IMR-90 (cell line): ENCODE results near the gene ZCCHC24. TPM values are rescaled to one million over a fixed set of nuclear protein-coding genes. Genes with fewer than 3 reads are reported as not detected.
A peak's percentile ranks its signal among the peaks of the same experiment; 100 is the strongest.

Source experiments
- ATAC-seq: fragments of 200-7000 bp; cut with Tn5 transposase; 2 replicates; pipeline ENCODE4 v1.9.1; 2020; ENCODE audit warnings: low read depth, mild to moderate bottlenecking, moderate library complexity
- BruUV-seq: library from RNA; stranded (reverse); fragments of 400-500 nt; replicated peaks from 2 replicates; lab custom pipeline; 2021; lab: Mats Ljungman, UMichigan
- CTCF ChIA-PET: fragments of 300-600 bp; formaldehyde crosslinking; extraction: SDS; loops from one replicate; lab custom pipeline; 2021; ENCODE audit warnings: antibody characterized with exemption; lab: Yijun Ruan, JAX
- POLR2A ChIA-PET: fragments of 300-600 bp; sonication (Branson Sonifier 250); formaldehyde crosslinking; loops from one replicate; lab custom pipeline; 2022; ENCODE audit warnings: antibody characterized with exemption; ENCODE audit not compliant: unreplicated experiment; lab: Charles Lee
- DNase-seq: peaks from one replicate; pipeline ENCODE4 v3.0.0; 2013
- H2AFZ ChIP-seq: replicated peaks from 2 replicates; pipeline ENCODE3; 2013; ENCODE audit warnings: low read length, mild to moderate bottlenecking; ENCODE audit not compliant: poor library complexity
- H2AK5ac ChIP-seq: 2 replicates; pipeline ENCODE4 v1.6.1; 2013; ENCODE audit warnings: low read depth, low read length, inconsistent platforms
- H2AK9ac ChIP-seq: replicated peaks from 2 replicates; pipeline ENCODE3; 2013; ENCODE audit warnings: mild to moderate bottlenecking, low read depth, low read length, moderate library complexity; ENCODE audit not compliant: poor library complexity
- H2BK120ac ChIP-seq: 2 replicates; pipeline ENCODE4 v1.6.1; 2013; ENCODE audit warnings: low read depth, low read length, inconsistent platforms
- H2BK15ac ChIP-seq: 3 replicates; pipeline ENCODE4 v1.6.1; 2013; ENCODE audit warnings: low read depth, low read length, inconsistent platforms
- H2BK20ac ChIP-seq: 2 replicates; pipeline ENCODE4 v1.6.1; 2013; ENCODE audit warnings: low read depth, mild to moderate bottlenecking, inconsistent platforms, low read length, moderate library complexity
- H2BK5ac ChIP-seq: 2 replicates; pipeline ENCODE4 v1.6.1; 2013; ENCODE audit warnings: mild to moderate bottlenecking, low read depth, low read length, inconsistent platforms; ENCODE audit not compliant: poor library complexity, severe bottlenecking
- H3K14ac ChIP-seq: replicated peaks from 2 replicates; pipeline ENCODE4 v1.6.1; 2013; ENCODE audit warnings: low read depth, low read length, inconsistent platforms
- H3K18ac ChIP-seq: 2 replicates; pipeline ENCODE4 v1.6.1; 2013; ENCODE audit warnings: low read depth, low read length, control low read depth
- H3K23ac ChIP-seq: 2 replicates; pipeline ENCODE4 v1.6.1; 2013; ENCODE audit warnings: low read depth, low read length, inconsistent platforms
- H3K27ac ChIP-seq: 2 replicates; pipeline ENCODE4 v1.5.1; 2013; ENCODE audit warnings: mild to moderate bottlenecking, control low read depth, low read length; ENCODE audit not compliant: insufficient read depth
- H3K27me3 ChIP-seq: 2 replicates; pipeline ENCODE4 v1.6.1; 2013; ENCODE audit warnings: low read length; ENCODE audit not compliant: control insufficient read depth, insufficient read depth
- H3K36me3 ChIP-seq: 2 replicates; pipeline ENCODE4 v1.6.1; 2013; ENCODE audit warnings: low read length, mixed read lengths; ENCODE audit not compliant: control insufficient read depth, insufficient read depth
- H3K4ac ChIP-seq: 2 replicates; pipeline ENCODE4 v1.6.1; 2013; ENCODE audit warnings: low read depth, low read length, inconsistent platforms
- H3K4me1 ChIP-seq: 2 replicates; pipeline ENCODE4 v1.6.1; 2013; ENCODE audit warnings: low read length, mixed read lengths; ENCODE audit not compliant: control insufficient read depth, insufficient read depth
- H3K4me2 ChIP-seq: 2 replicates; pipeline ENCODE4 v1.6.1; 2013; ENCODE audit warnings: low read depth, mild to moderate bottlenecking, control low read depth, low read length, moderate library complexity
- H3K4me3 ChIP-seq: 2 replicates; pipeline ENCODE4 v1.5.1; 2013; ENCODE audit warnings: low read depth, mild to moderate bottlenecking, control low read depth, low read length, moderate library complexity; ENCODE audit not compliant: insufficient read depth
- H3K56ac ChIP-seq: 2 replicates; pipeline ENCODE4 v1.6.1; 2013; ENCODE audit warnings: low read length, inconsistent platforms; ENCODE audit not compliant: insufficient read depth; ENCODE audit errors: extremely low read depth
- H3K79me1 ChIP-seq, 2 experiments: 2 replicates each; pipeline ENCODE4 v1.6.1; 2013; ENCODE audit warnings: low read length in 2 of 2, inconsistent platforms in 1 of 2, low read depth in 1 of 2
- H3K9ac ChIP-seq: 2 replicates; pipeline ENCODE4 v1.6.1; 2013; ENCODE audit warnings: low read depth, low read length, control low read depth
- H3K9me1 ChIP-seq: 2 replicates; pipeline ENCODE4 v1.6.1; 2013; ENCODE audit warnings: low read length, inconsistent platforms; ENCODE audit not compliant: insufficient read depth
- H3K9me3 ChIP-seq: 2 replicates; pipeline ENCODE4 v1.6.1; 2013; ENCODE audit warnings: low read length; ENCODE audit not compliant: control insufficient read depth, insufficient read depth
- H4K20me1 ChIP-seq: 2 replicates; pipeline ENCODE4 v1.6.1; 2013; ENCODE audit warnings: low read length, inconsistent platforms; ENCODE audit not compliant: insufficient read depth
- H4K5ac ChIP-seq: 2 replicates; pipeline ENCODE4 v1.6.1; 2013; ENCODE audit warnings: mild to moderate bottlenecking, low read depth, low read length, control low read depth
- H4K8ac ChIP-seq, 2 experiments: 2 replicates each; pipeline ENCODE4 v1.6.1; 2013; ENCODE audit warnings: low read depth in 2 of 2, low read length in 2 of 2, control low read depth in 1 of 2, inconsistent platforms in 1 of 2
- H4K91ac ChIP-seq: 2 replicates; pipeline ENCODE4 v1.6.1; 2013; ENCODE audit warnings: low read depth, low read length, inconsistent platforms; ENCODE audit not compliant: insufficient read depth
- CEBPB ChIP-seq: IDR thresholded peaks from 2 replicates; pipeline ENCODE4 v1.6.1; 2012; ENCODE audit warnings: low read depth, low read length, improper control_type of control experiment
- CHD1 ChIP-seq: IDR thresholded peaks from 2 replicates; pipeline ENCODE4 v1.6.1; 2012; ENCODE audit warnings: low read depth, low read length, improper control_type of control experiment
- CTCF ChIP-seq: conservative IDR thresholded peaks from 2 replicates; pipeline ENCODE4 v1.5.1; 2012; ENCODE audit warnings: mild to moderate bottlenecking, low read depth, low read length, improper control_type of control experiment
- FOS ChIP-seq: fragments of 150-350 bp; IDR thresholded peaks from 2 replicates; pipeline ENCODE4 v1.6.1; 2016; ENCODE audit warnings: low read depth, low read length
- MAZ ChIP-seq: IDR thresholded peaks from 2 replicates; pipeline ENCODE4 v1.6.1; 2012; ENCODE audit warnings: low read depth, mild to moderate bottlenecking, low read length, improper control_type of control experiment, moderate library complexity, borderline replicate concordance
- MXI1 ChIP-seq: IDR thresholded peaks from 2 replicates; pipeline ENCODE4 v1.6.1; 2012; ENCODE audit warnings: low read depth, mild to moderate bottlenecking, low read length, moderate library complexity, borderline replicate concordance
- NFE2L2 ChIP-seq: fragments of 150-350 bp; IDR thresholded peaks from 2 replicates; pipeline ENCODE4 v1.6.1; 2016; ENCODE audit warnings: low read depth, mild to moderate bottlenecking, low read length
- RAD21 ChIP-seq: IDR thresholded peaks from 2 replicates; pipeline ENCODE4 v1.6.1; 2012; ENCODE audit warnings: low read length, improper control_type of control experiment
- RCOR1 ChIP-seq: IDR thresholded peaks from 2 replicates; pipeline ENCODE4 v1.6.1; 2012; ENCODE audit warnings: mild to moderate bottlenecking, low read length, improper control_type of control experiment; ENCODE audit not compliant: insufficient replicate concordance
- WGBS, 2 experiments: methylation state at CpG; one replicate each; pipeline versions ENCODE4 v1.1.5 to v1.1.7; 2013; ENCODE audit warnings: missing lambda C conversion rate in 2 of 2; ENCODE audit not compliant: insufficient read length in 1 of 2; ENCODE audit errors: extremely low coverage in 2 of 2; 5-methylcytosine and 5-hydroxymethylcytosine counted together
- dilution Hi-C: fragments of 300-500 bp; cut with HindIII; formaldehyde crosslinking; loops from one replicate; pipeline ENCODE4 v1.14.3; 2018; ENCODE audit warnings: low sequenced_read_pairs; ENCODE audit not compliant: unreplicated experiment
- in situ Hi-C: fragments of 300-500 bp; cut with MboI; formaldehyde crosslinking; loops from 3 replicates; pipeline ENCODE4 v1.14.3; 2019; ENCODE audit warnings: low sequenced_read_pairs, inconsistent platforms, mixed read lengths
- intact Hi-C: fragments of 100-400 bp; cut with micrococcal nuclease; formaldehyde crosslinking; loops from 2 replicates; pipeline ENCODE4 v1.10.0; 2022
- polyA plus RNA-seq, 3 experiments: library from polyadenylated mRNA; depleted of rRNA; stranded (reverse); fragments of >200 nt; gene quantifications; 2 replicates each; pipeline ENCODE4 v1.2.3, GENCODE V29; 2012; ENCODE audit warnings: low replicate concordance in 1 of 3
- total RNA-seq: library from RNA; depleted of rRNA; stranded (reverse); fragments of >200 nt; gene quantifications from 2 replicates; pipeline ENCODE4 v1.2.3, GENCODE V29; 2012
- TF ChIP-seq, protein P1 (sequence below): fragments of 150-350 bp; IDR thresholded peaks from 2 replicates; pipeline ENCODE4 v1.6.1; 2017; ENCODE audit warnings: mild to moderate bottlenecking, antibody characterized with exemption, low read length, low read depth

Gene ZCCHC24
- total and polyA plus RNA-seq, 2 of the 4 experiments (the other 2 are of a cell fraction) = 15.1 to 25.9 TPM

DNA sequence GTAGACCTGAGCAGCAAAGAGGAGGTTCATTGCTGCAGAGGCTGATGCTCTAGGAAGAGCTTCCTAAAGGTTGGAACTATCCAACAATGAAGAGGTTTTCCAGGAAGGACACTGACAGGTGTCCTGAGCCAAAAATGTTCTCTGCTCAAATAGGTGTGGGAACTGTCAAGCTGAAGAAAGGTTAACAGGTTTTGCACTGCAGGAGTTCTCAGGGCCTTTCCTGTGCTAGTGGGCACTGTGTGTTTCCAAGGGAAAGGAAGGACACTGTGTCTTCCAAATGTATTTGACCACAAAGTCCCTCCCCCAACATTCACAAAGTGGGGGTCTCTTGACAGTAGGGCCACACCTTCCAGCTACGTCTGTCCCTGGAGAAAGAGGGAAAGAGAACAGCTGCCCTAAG is 4.0 kb downstream of the ZCCHC24 start:
- TF ChIP-seq RAD21 = no peak
- TF ChIP-seq CHD1 = no peak
- no peak for TF ChIP-seq NFE2L2
- no peak for TF ChIP-seq CTCF
- TF ChIP-seq FOS = no peak
- TF ChIP-seq CEBPB = no peak
- TF ChIP-seq, protein P1, sequence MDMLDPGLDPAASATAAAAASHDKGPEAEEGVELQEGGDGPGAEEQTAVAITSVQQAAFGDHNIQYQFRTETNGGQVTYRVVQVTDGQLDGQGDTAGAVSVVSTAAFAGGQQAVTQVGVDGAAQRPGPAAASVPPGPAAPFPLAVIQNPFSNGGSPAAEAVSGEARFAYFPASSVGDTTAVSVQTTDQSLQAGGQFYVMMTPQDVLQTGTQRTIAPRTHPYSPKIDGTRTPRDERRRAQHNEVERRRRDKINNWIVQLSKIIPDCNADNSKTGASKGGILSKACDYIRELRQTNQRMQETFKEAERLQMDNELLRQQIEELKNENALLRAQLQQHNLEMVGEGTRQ = no peak
- no peak for TF ChIP-seq MAZ
- TF ChIP-seq RCOR1 = no peak
- no peak for TF ChIP-seq MXI1
- H2AK5ac ChIP-seq = peak overlapping the region; percentile 71; the same call in 1 of the 2 replicates
- dilution Hi-C loops (no loop called here), in situ Hi-C loops (no loop called here), intact Hi-C loops (no loop called here)
- no peak overlapping the region; the same call in 1 of the 2 replicates for H3K4me2 ChIP-seq
- H3K23ac ChIP-seq = peak overlapping the region; percentile 4; the same call in 1 of the 2 replicates
- no CpG with 5 or more reads among the region's 1 CpG for WGBS, 2 experiments
- peak overlapping the region; percentile 16; the same call in 1 of the 2 replicates for H3K4ac ChIP-seq
- peaks cover 72% of the 10 kb centered on the region for H4K20me1 ChIP-seq
- no peak overlapping the region for H3K9ac ChIP-seq
- no peak for ATAC-seq
- ChIA-PET POLR2A (no interaction called here), CTCF (interaction anchor here (1.7 kb wide), 1 partner anchor 17 kb away, joined by 4 read pairs; no protein-coding TSS in a partner anchor)
- no peak overlapping the region for H2BK120ac ChIP-seq
- H3K4me3 ChIP-seq = no peak overlapping the region
- no peak overlapping the region for H3K56ac ChIP-seq
- H3K9me1 ChIP-seq = peaks cover 47% of the 10 kb centered on the region
- BruUV-seq = no TSS peak
- peaks cover 35% of the 10 kb centered on the region for H3K36me3 ChIP-seq
- peaks cover 43 to 83% of the 10 kb centered on the region in 2 experiments for H3K79me1 ChIP-seq
- no peak overlapping the region for H4K8ac ChIP-seq
- H2BK5ac ChIP-seq = peak overlapping the region; percentile 56
- no peaks in the 10 kb centered on the region for H3K9me3 ChIP-seq
- no peak for DNase-seq
- H2AFZ ChIP-seq = no peak overlapping the region
- peak overlapping the region; percentile 9; the same call in 1 of the 2 replicates for H2BK20ac ChIP-seq
- H2AK9ac ChIP-seq = peak overlapping the region; percentile 62
- H3K4me1 ChIP-seq = peaks cover 41% of the 10 kb centered on the region
- peak overlapping the region; percentile 27; the same call in 1 of the 2 replicates for H4K91ac ChIP-seq
- H4K5ac ChIP-seq = no peak overlapping the region
- 0 out of 2 replicates have a peak overlapping the region, but pooled peaks have one; percentile 28 for H3K27ac ChIP-seq
- peak overlapping the region; percentile 19; the same call in 1 of the 2 replicates for H3K14ac ChIP-seq
- H3K27me3 ChIP-seq = no peaks in the 10 kb centered on the region
- H2BK15ac ChIP-seq = peak overlapping the region; percentile 42; the same call in 1 of the 3 replicates
- no peak overlapping the region for H3K18ac ChIP-seq
